Superior temporal gyrus (tissue), 1 donor: Measurements from ENCODE around the gene EFNA5.

Experiments used
- DNase-seq: peaks from one replicate; pipeline ENCODE4 v3.0.0-alpha.2; 2016; ENCODE audit errors: extremely low spot score

EFNA5 gene

GRCh38 chr5:107545486-107545885, 125.3 kb downstream of the EFNA5 start:
- DNase-seq = peak; percentile 21

GRCh38 chr5:107544967-107545366, 125.8 kb downstream of the EFNA5 start:
- DNase-seq = no peak

- DNase-seq = no peak
These were observed 126.3 kb downstream of the EFNA5 start for GRCh38 chr5:107544476-107544875.

- DNase-seq = no peak
These were observed 126.9 kb downstream of the EFNA5 start for GRCh38 chr5:107543868-107544267.

- no peak for DNase-seq
These were observed 127.9 kb downstream of the EFNA5 start for GRCh38 chr5:107542831-107543231.

- DNase-seq = no peak
These were observed 128.3 kb downstream of the EFNA5 start for GRCh38 chr5:107542428-107542827.

- DNase-seq = no peak
These were observed 129.3 kb downstream of the EFNA5 start for GRCh38 chr5:107541400-107541799.

- DNase-seq = no peak
These were observed 130.9 kb downstream of the EFNA5 start for GRCh38 chr5:107539726-107540330.

GRCh38 chr5:107538805-107539445, 131.8 kb downstream of the EFNA5 start:
- DNase-seq = no peak

GRCh38 chr5:107538331-107538730, 132.4 kb downstream of the EFNA5 start:
- DNase-seq = no peak

- no peak for DNase-seq
These were observed 134.9 kb downstream of the EFNA5 start for GRCh38 chr5:107535849-107536248.

GRCh38 chr5:107533910-107534876, 136.5 kb downstream of the EFNA5 start:
- no peak for DNase-seq

GRCh38 chr5:107532916-107533315, 137.8 kb downstream of the EFNA5 start:
- DNase-seq = no peak

- DNase-seq = no peak
These were observed 138.4 kb downstream of the EFNA5 start for GRCh38 chr5:107532169-107532878.

- DNase-seq = no peak
These were observed 139.4 kb downstream of the EFNA5 start for GRCh38 chr5:107531308-107531707.

GRCh38 chr5:107529618-107530017, 141.1 kb downstream of the EFNA5 start:
- DNase-seq = no peak

- DNase-seq = no peak
These were observed 144.3 kb downstream of the EFNA5 start for GRCh38 chr5:107526270-107526937.

- no peak for DNase-seq
These were observed 146.6 kb downstream of the EFNA5 start for GRCh38 chr5:107524111-107524510.

GRCh38 chr5:107523029-107523680, 147.6 kb downstream of the EFNA5 start:
- no peak for DNase-seq

GRCh38 chr5:107522456-107522855, 148.3 kb downstream of the EFNA5 start:
- DNase-seq = no peak

- no peak for DNase-seq
These were observed 150.8 kb downstream of the EFNA5 start for GRCh38 chr5:107519900-107520354.
